ENCODE data around the gene SORCS2. TPM values are rescaled to one million over a fixed set of nuclear protein-coding genes. Genes with fewer than 3 reads are reported as not detected.

SORCS2 gene
- total RNA-seq, 4 donors from 2014 or later: 0.53 to 9.9 (median 0.90) TPM

- H3K36me3 ChIP-seq: peaks cover 0 to 12% (median 0%) of the 10 kb centered on the region in 3 donors
- H3K27me3 ChIP-seq: no peaks in the 10 kb centered on the region
- H3K4me3 ChIP-seq: no peak overlapping the region
- DNase-seq: no peak
- H3K4me1 ChIP-seq: peaks cover 0 to 6% (median 0%) of the 10 kb centered on the region in 4 donors
- TF ChIP-seq CTCF (IDR thresholded peaks at IDR 0.05): no peak
- no peak for TF ChIP-seq POLR2A (IDR thresholded peaks at IDR 0.05)
- H3K9me3 ChIP-seq: no peaks in the 10 kb centered on the region
- no peak overlapping the region for H3K27ac ChIP-seq
Measured at GRCh38 chr4:7756561-7757355, 564.4 kb downstream of the SORCS2 start.

DNA sequence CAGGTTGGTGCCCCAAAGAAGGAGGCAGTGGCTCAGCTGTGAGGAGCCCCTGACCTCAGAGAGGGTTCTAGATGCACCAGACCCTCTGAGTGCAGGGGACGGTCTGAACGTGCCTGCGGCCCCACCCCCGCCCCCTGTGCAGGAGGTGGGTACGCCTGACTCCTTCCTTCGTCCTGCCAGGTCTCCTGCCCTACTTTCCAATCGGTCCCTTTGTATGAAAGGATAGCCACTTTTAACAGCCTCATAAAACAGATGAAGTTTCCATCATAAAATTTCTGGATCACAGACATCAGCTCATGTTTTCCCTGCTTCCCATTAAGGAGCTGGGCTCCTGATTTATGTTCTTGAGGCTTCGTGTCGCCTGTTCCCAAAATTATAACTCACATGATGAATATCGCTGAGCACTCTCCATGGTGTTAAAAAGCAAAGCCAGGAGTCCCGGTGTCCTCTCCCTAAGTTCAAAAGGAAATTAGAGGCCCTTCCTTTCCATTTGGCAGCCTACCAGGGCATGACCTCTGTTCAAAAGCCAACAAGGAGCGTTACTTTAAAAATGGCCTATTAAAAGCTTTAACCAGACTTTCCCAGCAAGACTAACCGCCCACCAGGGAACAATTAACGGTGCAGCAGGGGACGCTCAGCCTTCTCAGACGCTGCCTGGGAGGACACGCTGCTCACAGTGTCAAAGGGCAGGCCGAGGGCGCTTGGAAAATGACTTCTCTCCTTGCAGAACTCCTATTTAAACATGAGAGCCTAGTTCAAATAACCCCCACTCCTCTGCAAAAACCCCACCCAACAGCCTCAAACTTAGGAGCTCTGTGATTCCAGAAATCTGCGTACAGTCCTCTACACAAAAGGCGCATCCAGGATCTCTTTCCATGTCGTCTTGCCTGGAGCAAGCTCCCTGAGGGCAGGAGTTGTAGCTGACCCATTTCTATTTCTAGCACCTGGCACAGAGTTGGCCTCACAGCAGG is 565.4 kb downstream of the SORCS2 start:
- Histone ChIP-seq H3K27ac (no peak overlapping the region), H3K27me3 (no peaks in the 10 kb centered on the region), H3K9me3 (no peaks in the 10 kb centered on the region), H3K36me3 (peaks cover 0 to 21% (median 0%) of the 10 kb centered on the region in 3 donors), H3K4me1 (peaks cover 0 to 6% (median 0%) of the 10 kb centered on the region in 4 donors), H3K4me3 (no peak overlapping the region)
- no peak for DNase-seq
- TF ChIP-seq CTCF (IDR thresholded peaks at IDR 0.05) (no peak), POLR2A (IDR thresholded peaks at IDR 0.05) (no peak)

DNA sequence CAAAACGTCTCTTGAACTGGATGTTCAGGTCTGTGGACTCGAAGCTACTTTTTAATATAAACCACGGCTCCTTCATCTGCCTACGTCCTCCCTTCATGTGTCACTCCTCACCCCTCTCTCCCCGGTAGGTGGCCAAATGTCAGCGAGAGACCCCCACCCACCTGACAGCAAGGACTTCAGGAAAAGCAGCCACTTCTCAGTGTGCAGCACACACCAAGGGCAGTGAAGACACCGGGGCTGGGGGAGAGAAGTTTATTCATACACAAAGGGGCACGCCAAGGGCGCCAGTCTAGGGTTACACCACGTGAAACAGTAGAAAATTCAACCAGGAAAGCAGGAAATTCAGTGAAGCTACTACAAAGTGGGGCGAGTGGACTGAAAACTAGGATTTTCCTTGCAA is 566.1 kb downstream of the SORCS2 start:
- Histone ChIP-seq H3K36me3 (peaks cover 0 to 28% (median 0%) of the 10 kb centered on the region in 3 donors), H3K9me3 (no peaks in the 10 kb centered on the region), H3K27me3 (no peaks in the 10 kb centered on the region), H3K27ac (no peak overlapping the region), H3K4me3 (no peak overlapping the region), H3K4me1 (peaks cover 0 to 6% (median 0%) of the 10 kb centered on the region in 4 donors)
- TF ChIP-seq CTCF (IDR thresholded peaks at IDR 0.05) (no peak), POLR2A (IDR thresholded peaks at IDR 0.05) (no peak)
- DNase-seq: no peak

DNA sequence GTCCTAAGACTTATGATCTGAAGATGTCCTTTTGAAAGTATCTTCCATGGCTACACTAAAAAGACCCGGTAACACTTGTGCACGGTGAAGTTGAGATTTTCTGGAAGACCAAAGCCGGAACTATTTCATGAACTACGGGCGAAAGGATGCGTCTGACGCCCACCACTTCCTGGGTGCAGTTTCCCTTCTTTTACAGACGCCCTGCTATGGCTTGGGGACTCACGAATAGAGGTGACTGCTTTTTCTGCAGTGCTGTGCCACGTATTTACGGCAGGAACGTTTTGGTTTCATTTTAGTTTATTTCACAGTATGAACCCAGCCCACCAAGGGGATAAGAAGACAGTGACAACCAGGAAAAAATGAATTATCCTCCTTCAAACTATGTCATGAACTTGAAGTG is 566.9 kb downstream of the SORCS2 start:
- H3K4me1 ChIP-seq: peaks cover 0 to 6% (median 0%) of the 10 kb centered on the region in 4 donors
- H3K9me3 ChIP-seq: no peaks in the 10 kb centered on the region
- no peak overlapping the region for H3K27ac ChIP-seq
- H3K36me3 ChIP-seq: peaks cover 0 to 36% (median 0%) of the 10 kb centered on the region in 3 donors
- no peaks in the 10 kb centered on the region for H3K27me3 ChIP-seq
- no peak for TF ChIP-seq POLR2A (IDR thresholded peaks at IDR 0.05)
- no peak for TF ChIP-seq CTCF (IDR thresholded peaks at IDR 0.05)
- no peak for DNase-seq
- H3K4me3 ChIP-seq: no peak overlapping the region

DNA sequence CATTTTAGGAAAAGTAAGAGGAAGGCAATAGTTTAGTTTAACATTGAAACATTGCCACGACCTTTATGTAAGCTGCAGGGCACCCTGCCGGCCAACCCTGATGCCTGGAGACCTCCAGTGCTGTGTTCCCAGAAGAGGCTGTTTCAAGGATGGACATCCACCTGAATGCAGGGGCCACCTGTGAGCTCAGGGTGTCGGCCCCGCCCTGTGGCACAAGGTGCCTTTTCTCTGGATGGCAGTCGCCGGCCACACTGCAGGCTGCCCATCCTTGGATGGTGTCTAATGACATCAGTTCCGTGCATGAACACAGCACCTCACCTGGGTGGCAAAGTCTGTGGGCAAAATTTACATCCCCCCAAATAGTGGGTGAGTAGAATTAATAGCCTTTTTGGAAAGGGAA is 567.3 kb downstream of the SORCS2 start:
- TF ChIP-seq CTCF (IDR thresholded peaks at IDR 0.05) (no peak), POLR2A (IDR thresholded peaks at IDR 0.05) (no peak)
- Histone ChIP-seq H3K9me3 (no peaks in the 10 kb centered on the region), H3K27me3 (no peaks in the 10 kb centered on the region), H3K4me1 (peaks cover 0 to 6% (median 0%) of the 10 kb centered on the region in 4 donors), H3K27ac (no peak overlapping the region), H3K4me3 (no peak overlapping the region), H3K36me3 (peaks cover 0 to 39% (median 0%) of the 10 kb centered on the region in 3 donors)
- no peak for DNase-seq

All from Peyer's patch (tissue), 4 donors.